HepG2 (cell line): ENCODE data around the gene TRMT5. TPM values are rescaled to one million over a fixed set of nuclear protein-coding genes. Genes with fewer than 3 reads are reported as not detected.
A peak's percentile ranks its signal among the peaks of the same experiment; 100 is the strongest.

Source experiments
- AHR ChIP-seq: IDR thresholded peaks from 2 replicates; pipeline ENCODE4 v1.6.1; 2018; ENCODE audit warnings: missing genetic modification reagents, missing compliant biosample characterization
- ATM ChIP-seq: fragments of 450-650 bp; IDR thresholded peaks from 2 replicates; pipeline ENCODE4 v1.7.1; 2017; ENCODE audit warnings: mild to moderate bottlenecking, borderline replicate concordance
- CEBPZ ChIP-seq: IDR thresholded peaks from 2 replicates; pipeline ENCODE4 v1.6.1; 2012; ENCODE audit warnings: low read length, improper control_type of control experiment
- CENPBD1 ChIP-seq: sonication (generic); formaldehyde crosslinking; IDR thresholded peaks from 2 replicates; pipeline ENCODE4 v1.8.0; 2022; ENCODE audit warnings: missing genetic modification reagents, low read depth, mild to moderate bottlenecking, borderline replicate concordance
- DNMT3B ChIP-seq: conservative IDR thresholded peaks from 2 replicates; pipeline ENCODE4 v1.6.1; 2016; ENCODE audit warnings: missing biosample characterization, control low read depth
- ELF1 ChIP-seq: sonication (generic); formaldehyde crosslinking; IDR thresholded peaks from 2 replicates; pipeline ENCODE4 v1.4.0; 2020; ENCODE audit warnings: missing genetic modification reagents
- HCFC1 ChIP-seq: fragments of 150-350 bp; IDR thresholded peaks from 2 replicates; pipeline ENCODE4 v1.6.1; 2014; ENCODE audit warnings: low read depth, low read length
- MIER3 ChIP-seq: IDR thresholded peaks from 2 replicates; pipeline ENCODE4 v1.6.1; 2016; ENCODE audit warnings: missing compliant biosample characterization, borderline replicate concordance
- PHF8 ChIP-seq: sonication (generic); formaldehyde crosslinking; IDR thresholded peaks from 2 replicates; pipeline ENCODE4 v1.5.0; 2020; ENCODE audit warnings: missing genetic modification reagents
- POGZ ChIP-seq: sonication (generic); formaldehyde crosslinking; IDR thresholded peaks from 2 replicates; pipeline ENCODE4 v1.4.0; 2020; ENCODE audit warnings: mild to moderate bottlenecking, missing genetic modification reagents
- PTBP1 ChIP-seq: fragments of 200-400 bp; formaldehyde crosslinking; IDR thresholded peaks from 2 replicates; pipeline ENCODE4 v1.6.1; 2018; ENCODE audit warnings: low read length, low read depth; ENCODE audit not compliant: poor library complexity, severe bottlenecking
- TERF1 ChIP-seq: sonication (generic); formaldehyde crosslinking; IDR thresholded peaks from 2 replicates; pipeline ENCODE4 v1.8.0; 2022; ENCODE audit warnings: mild to moderate bottlenecking, missing genetic modification reagents, moderate library complexity
- ZBTB8A ChIP-seq: sonication (generic); formaldehyde crosslinking; IDR thresholded peaks from 2 replicates; pipeline ENCODE4 v1.4.0; 2020; ENCODE audit warnings: mild to moderate bottlenecking, low read depth, missing genetic modification reagents, borderline replicate concordance
- ZNF318 ChIP-seq: sonication (generic); formaldehyde crosslinking; IDR thresholded peaks from 2 replicates; pipeline ENCODE4 v1.4.0; 2020; ENCODE audit warnings: mild to moderate bottlenecking, missing genetic modification reagents
- ZNF564 ChIP-seq: sonication (generic); formaldehyde crosslinking; IDR thresholded peaks from 2 replicates; pipeline ENCODE4 v1.8.1; 2023; ENCODE audit warnings: mild to moderate bottlenecking, missing genetic modification reagents
- ZNF772 ChIP-seq: sonication (generic); formaldehyde crosslinking; IDR thresholded peaks from 2 replicates; pipeline ENCODE4 v1.5.0; 2020; ENCODE audit warnings: mild to moderate bottlenecking, missing genetic modification reagents
- polyA plus RNA-seq, 8 experiments: library from polyadenylated mRNA; depleted of rRNA in 3 of 8; stranded (reverse) in 7 of 8; unstranded in 1 of 8; fragments of >200 nt; fragmentation: Illumina TruSeq in 4 of 8; extraction: Trizol in 4 of 8; gene quantifications; 2 replicates each; pipeline versions ENCODE4 v1.2.1 to v1.2.3, GENCODE V29; 2011 to 2016; ENCODE audit warnings: low read depth in 4 of 8, missing spikeins in 1 of 8, mixed read lengths in 1 of 8; ENCODE audit not compliant: insufficient read depth in 1 of 8
- total RNA-seq, 5 experiments: library from RNA; depleted of rRNA; stranded (reverse); fragments of >200 nt; fragmentation: Illumina TruSeq; extraction: Trizol; gene quantifications; 2 replicates each; pipeline ENCODE4 v1.2.3, GENCODE V29; 2016; ENCODE audit warnings: low read depth in 1 of 5

Gene TRMT5
- total and polyA plus RNA-seq, 2 of the 13 experiments (the other 11 are each of a cell fraction or from before 2014, with no cell fraction given), result 3.6 to 16.0 TPM

GRCh38 chr14:60980811-60981632 is at the start of gene TRMT5, which contains the start of gene SLC38A6 (continued):
- TF ChIP-seq TERF1 (CRISPR knock-in tag) (no peak), ZBTB8A (CRISPR knock-in tag) (0 out of 2 replicates have a peak, but pooled peaks have one; percentile 56), MIER3 (0 out of 2 replicates have a peak, but pooled peaks have one; percentile 16), CEBPZ (no peak), ATM (no peak), POGZ (peak; percentile 99), ZNF772 (peak; percentile 85; the same call in 1 of the 2 replicates), PHF8 (CRISPR knock-in tag) (peak; percentile 88), AHR (CRISPR knock-in tag) (0 out of 2 replicates have a peak, but pooled peaks have one; percentile 16), ELF1 (CRISPR knock-in tag) (peak; percentile 91), ZNF564 (CRISPR knock-in tag) (no peak), PTBP1 (no peak), HCFC1 (peak; percentile 65), CENPBD1 (CRISPR knock-in tag) (no peak), DNMT3B (CRISPR knock-in tag) (0 out of 2 replicates have a peak, but pooled peaks have one; percentile 40), ZNF318 (no peak; the same call in 1 of the 2 replicates)
